HepG2 (cell line): ENCODE data around the gene MRPL34. TPM values are rescaled to one million over a fixed set of nuclear protein-coding genes. Genes with fewer than 3 reads are reported as not detected.

Experiments
- BRCA1 ChIP-seq: sonication (generic); formaldehyde crosslinking; IDR thresholded peaks from 2 replicates; pipeline ENCODE4 v1.4.0; 2020; ENCODE audit warnings: missing genetic modification reagents
- CBX5 ChIP-seq: sonication (generic); formaldehyde crosslinking; IDR thresholded peaks from 2 replicates; pipeline ENCODE4 v1.4.0; 2020; ENCODE audit warnings: missing genetic modification reagents, borderline replicate concordance
- HNRNPUL1 ChIP-seq: fragments of 200-400 bp; formaldehyde crosslinking; IDR thresholded peaks from 2 replicates; pipeline ENCODE4 v1.6.1; 2017; ENCODE audit warnings: low read depth, mild to moderate bottlenecking, low read length, moderate library complexity
- NBN ChIP-seq: fragments of 450-650 bp; conservative IDR thresholded peaks from 2 replicates; pipeline ENCODE4 v1.6.1; 2017
- PAX8 ChIP-seq: sonication (generic); formaldehyde crosslinking; IDR thresholded peaks from 2 replicates; pipeline ENCODE4 v1.8.0; 2022; ENCODE audit warnings: mild to moderate bottlenecking, missing genetic modification reagents, borderline replicate concordance
- PPARG ChIP-seq: conservative IDR thresholded peaks from 2 replicates; pipeline ENCODE4 v1.6.1; 2016; ENCODE audit warnings: missing biosample characterization, missing genetic modification reagents
- RFXAP ChIP-seq: sonication (generic); formaldehyde crosslinking; IDR thresholded peaks from 2 replicates; pipeline ENCODE4 v1.4.0; 2020; ENCODE audit warnings: missing genetic modification reagents, borderline replicate concordance
- TEAD2 ChIP-seq: sonication (generic); formaldehyde crosslinking; IDR thresholded peaks from 2 replicates; pipeline ENCODE4 v1.9.0; 2021; ENCODE audit warnings: missing genetic modification reagents
- ZMYM4 ChIP-seq: sonication (generic); formaldehyde crosslinking; IDR thresholded peaks from 2 replicates; pipeline ENCODE4 v1.8.1; 2023; ENCODE audit warnings: mild to moderate bottlenecking, missing genetic modification reagents
- ZNF558 ChIP-seq: sonication (generic); formaldehyde crosslinking; IDR thresholded peaks from 2 replicates; pipeline ENCODE4 v1.9.0; 2022; ENCODE audit warnings: mild to moderate bottlenecking, missing genetic modification reagents, borderline replicate concordance
- ZNF577 ChIP-seq: sonication (generic); formaldehyde crosslinking; IDR thresholded peaks from 2 replicates; pipeline ENCODE4 v1.4.0; 2020; ENCODE audit warnings: mild to moderate bottlenecking, low read depth, missing genetic modification reagents, borderline replicate concordance
- polyA plus RNA-seq, 8 experiments: library from polyadenylated mRNA; depleted of rRNA in 3 of 8; stranded (reverse) in 7 of 8; unstranded in 1 of 8; fragments of >200 nt; fragmentation: Illumina TruSeq in 4 of 8; extraction: Trizol in 4 of 8; gene quantifications; 2 replicates each; pipeline versions ENCODE4 v1.2.1 to v1.2.3, GENCODE V29; 2011 to 2016; ENCODE audit warnings: low read depth in 4 of 8, missing spikeins in 1 of 8, mixed read lengths in 1 of 8; ENCODE audit not compliant: insufficient read depth in 1 of 8
- total RNA-seq, 5 experiments: library from RNA; depleted of rRNA; stranded (reverse); fragments of >200 nt; fragmentation: Illumina TruSeq; extraction: Trizol; gene quantifications; 2 replicates each; pipeline ENCODE4 v1.2.3, GENCODE V29; 2016; ENCODE audit warnings: low read depth in 1 of 5
- TF ChIP-seq, protein P1 (sequence below): sonication (generic); formaldehyde crosslinking; IDR thresholded peaks from 2 replicates; pipeline ENCODE4 v1.5.0; 2020; ENCODE audit warnings: mild to moderate bottlenecking, missing genetic modification reagents, moderate library complexity
- TF ChIP-seq, protein P2 (sequence below): sonication (generic); formaldehyde crosslinking; IDR thresholded peaks from 2 replicates; pipeline ENCODE4 v1.4.0; 2020; ENCODE audit warnings: missing genetic modification reagents
- TF ChIP-seq, protein P3 (sequence below): sonication (generic); formaldehyde crosslinking; IDR thresholded peaks from 2 replicates; pipeline ENCODE4 v1.5.0; 2020; ENCODE audit warnings: mild to moderate bottlenecking, low read depth, missing genetic modification reagents, borderline replicate concordance
- TF ChIP-seq, protein P4 (sequence below): sonication (generic); formaldehyde crosslinking; IDR thresholded peaks from 2 replicates; pipeline ENCODE4 v1.5.0; 2020; ENCODE audit warnings: mild to moderate bottlenecking, missing genetic modification reagents, borderline replicate concordance
- TF ChIP-seq, protein P5 (sequence below): sonication (generic); formaldehyde crosslinking; IDR thresholded peaks from 2 replicates; pipeline ENCODE4 v1.4.0; 2020; ENCODE audit warnings: missing genetic modification reagents, low read depth, mild to moderate bottlenecking, borderline replicate concordance

The MRPL34 gene
- total and polyA plus RNA-seq, 2 of the 13 experiments (the other 11 are each of a cell fraction or from before 2014, with no cell fraction given) = 74.0 to 77.3 TPM

DNA sequence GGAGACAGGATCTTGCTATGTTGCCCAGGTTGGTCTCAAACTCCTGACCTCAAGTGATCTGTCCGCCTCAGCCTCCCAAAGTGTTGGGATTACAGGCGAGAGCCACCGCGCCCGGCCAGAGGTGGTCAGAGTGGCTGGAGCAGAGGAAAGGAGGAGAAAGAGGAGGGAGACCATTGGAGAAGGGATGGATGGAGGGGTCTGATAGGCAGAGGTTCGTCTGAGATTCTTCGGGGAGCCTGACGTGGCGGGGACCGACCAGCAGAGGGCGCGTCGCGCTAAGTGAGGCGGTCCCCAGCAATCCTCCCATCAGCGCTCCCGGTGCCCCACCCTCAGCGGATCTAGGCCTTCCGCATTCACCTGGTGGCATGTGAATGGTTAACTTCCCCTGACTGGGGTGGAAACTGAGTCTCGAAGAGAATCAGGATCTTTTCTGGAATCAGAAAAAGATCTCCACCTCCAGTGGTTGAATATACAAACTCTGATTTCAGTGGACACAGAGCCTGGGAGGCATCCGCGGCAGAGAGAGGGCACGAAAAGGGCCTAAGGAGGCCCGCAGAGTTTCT, 40.5 kb downstream of the MRPL34 start (continued):
- TF ChIP-seq, protein P1, sequence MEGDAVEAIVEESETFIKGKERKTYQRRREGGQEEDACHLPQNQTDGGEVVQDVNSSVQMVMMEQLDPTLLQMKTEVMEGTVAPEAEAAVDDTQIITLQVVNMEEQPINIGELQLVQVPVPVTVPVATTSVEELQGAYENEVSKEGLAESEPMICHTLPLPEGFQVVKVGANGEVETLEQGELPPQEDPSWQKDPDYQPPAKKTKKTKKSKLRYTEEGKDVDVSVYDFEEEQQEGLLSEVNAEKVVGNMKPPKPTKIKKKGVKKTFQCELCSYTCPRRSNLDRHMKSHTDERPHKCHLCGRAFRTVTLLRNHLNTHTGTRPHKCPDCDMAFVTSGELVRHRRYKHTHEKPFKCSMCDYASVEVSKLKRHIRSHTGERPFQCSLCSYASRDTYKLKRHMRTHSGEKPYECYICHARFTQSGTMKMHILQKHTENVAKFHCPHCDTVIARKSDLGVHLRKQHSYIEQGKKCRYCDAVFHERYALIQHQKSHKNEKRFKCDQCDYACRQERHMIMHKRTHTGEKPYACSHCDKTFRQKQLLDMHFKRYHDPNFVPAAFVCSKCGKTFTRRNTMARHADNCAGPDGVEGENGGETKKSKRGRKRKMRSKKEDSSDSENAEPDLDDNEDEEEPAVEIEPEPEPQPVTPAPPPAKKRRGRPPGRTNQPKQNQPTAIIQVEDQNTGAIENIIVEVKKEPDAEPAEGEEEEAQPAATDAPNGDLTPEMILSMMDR (CRISPR knock-in tag) = peak; percentile 96
- TF ChIP-seq, protein P2, sequence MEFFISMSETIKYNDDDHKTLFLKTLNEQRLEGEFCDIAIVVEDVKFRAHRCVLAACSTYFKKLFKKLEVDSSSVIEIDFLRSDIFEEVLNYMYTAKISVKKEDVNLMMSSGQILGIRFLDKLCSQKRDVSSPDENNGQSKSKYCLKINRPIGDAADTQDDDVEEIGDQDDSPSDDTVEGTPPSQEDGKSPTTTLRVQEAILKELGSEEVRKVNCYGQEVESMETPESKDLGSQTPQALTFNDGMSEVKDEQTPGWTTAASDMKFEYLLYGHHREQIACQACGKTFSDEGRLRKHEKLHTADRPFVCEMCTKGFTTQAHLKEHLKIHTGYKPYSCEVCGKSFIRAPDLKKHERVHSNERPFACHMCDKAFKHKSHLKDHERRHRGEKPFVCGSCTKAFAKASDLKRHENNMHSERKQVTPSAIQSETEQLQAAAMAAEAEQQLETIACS (CRISPR knock-in tag) = no peak
- TF ChIP-seq BRCA1 (CRISPR knock-in tag) (no peak), ZNF558 (no peak), ZMYM4 (no peak), CBX5 (CRISPR knock-in tag) (peak; percentile 29; the same call in 1 of the 2 replicates), TEAD2 (CRISPR knock-in tag) (no peak), PPARG (CRISPR knock-in tag) (no peak), ZNF577 (no peak), NBN (no peak), HNRNPUL1 (no peak), PAX8 (CRISPR knock-in tag) (no peak), RFXAP (no peak)
- TF ChIP-seq, protein P3, sequence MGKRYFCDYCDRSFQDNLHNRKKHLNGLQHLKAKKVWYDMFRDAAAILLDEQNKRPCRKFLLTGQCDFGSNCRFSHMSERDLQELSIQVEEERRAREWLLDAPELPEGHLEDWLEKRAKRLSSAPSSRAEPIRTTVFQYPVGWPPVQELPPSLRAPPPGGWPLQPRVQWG (CRISPR knock-in tag) = no peak
- TF ChIP-seq, protein P4, sequence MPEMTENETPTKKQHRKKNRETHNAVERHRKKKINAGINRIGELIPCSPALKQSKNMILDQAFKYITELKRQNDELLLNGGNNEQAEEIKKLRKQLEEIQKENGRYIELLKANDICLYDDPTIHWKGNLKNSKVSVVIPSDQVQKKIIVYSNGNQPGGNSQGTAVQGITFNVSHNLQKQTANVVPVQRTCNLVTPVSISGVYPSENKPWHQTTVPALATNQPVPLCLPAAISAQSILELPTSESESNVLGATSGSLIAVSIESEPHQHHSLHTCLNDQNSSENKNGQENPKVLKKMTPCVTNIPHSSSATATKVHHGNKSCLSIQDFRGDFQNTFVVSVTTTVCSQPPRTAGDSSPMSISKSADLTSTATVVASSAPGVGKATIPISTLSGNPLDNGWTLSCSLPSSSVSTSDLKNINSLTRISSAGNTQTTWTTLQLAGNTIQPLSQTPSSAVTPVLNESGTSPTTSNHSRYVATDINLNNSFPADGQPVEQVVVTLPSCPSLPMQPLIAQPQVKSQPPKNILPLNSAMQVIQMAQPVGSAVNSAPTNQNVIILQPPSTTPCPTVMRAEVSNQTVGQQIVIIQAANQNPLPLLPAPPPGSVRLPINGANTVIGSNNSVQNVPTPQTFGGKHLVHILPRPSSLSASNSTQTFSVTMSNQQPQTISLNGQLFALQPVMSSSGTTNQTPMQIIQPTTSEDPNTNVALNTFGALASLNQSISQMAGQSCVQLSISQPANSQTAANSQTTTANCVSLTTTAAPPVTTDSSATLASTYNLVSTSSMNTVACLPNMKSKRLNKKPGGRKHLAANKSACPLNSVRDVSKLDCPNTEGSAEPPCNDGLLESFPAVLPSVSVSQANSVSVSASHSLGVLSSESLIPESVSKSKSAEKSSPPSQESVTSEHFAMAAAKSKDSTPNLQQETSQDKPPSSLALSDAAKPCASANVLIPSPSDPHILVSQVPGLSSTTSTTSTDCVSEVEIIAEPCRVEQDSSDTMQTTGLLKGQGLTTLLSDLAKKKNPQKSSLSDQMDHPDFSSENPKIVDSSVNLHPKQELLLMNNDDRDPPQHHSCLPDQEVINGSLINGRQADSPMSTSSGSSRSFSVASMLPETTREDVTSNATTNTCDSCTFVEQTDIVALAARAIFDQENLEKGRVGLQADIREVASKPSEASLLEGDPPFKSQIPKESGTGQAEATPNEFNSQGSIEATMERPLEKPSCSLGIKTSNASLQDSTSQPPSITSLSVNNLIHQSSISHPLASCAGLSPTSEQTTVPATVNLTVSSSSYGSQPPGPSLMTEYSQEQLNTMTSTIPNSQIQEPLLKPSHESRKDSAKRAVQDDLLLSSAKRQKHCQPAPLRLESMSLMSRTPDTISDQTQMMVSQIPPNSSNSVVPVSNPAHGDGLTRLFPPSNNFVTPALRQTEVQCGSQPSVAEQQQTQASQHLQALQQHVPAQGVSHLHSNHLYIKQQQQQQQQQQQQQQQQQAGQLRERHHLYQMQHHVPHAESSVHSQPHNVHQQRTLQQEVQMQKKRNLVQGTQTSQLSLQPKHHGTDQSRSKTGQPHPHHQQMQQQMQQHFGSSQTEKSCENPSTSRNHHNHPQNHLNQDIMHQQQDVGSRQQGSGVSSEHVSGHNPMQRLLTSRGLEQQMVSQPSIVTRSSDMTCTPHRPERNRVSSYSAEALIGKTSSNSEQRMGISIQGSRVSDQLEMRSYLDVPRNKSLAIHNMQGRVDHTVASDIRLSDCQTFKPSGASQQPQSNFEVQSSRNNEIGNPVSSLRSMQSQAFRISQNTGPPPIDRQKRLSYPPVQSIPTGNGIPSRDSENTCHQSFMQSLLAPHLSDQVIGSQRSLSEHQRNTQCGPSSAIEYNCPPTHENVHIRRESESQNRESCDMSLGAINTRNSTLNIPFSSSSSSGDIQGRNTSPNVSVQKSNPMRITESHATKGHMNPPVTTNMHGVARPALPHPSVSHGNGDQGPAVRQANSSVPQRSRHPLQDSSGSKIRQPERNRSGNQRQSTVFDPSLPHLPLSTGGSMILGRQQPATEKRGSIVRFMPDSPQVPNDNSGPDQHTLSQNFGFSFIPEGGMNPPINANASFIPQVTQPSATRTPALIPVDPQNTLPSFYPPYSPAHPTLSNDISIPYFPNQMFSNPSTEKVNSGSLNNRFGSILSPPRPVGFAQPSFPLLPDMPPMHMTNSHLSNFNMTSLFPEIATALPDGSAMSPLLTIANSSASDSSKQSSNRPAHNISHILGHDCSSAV (CRISPR knock-in tag) = no peak
- TF ChIP-seq, protein P5, sequence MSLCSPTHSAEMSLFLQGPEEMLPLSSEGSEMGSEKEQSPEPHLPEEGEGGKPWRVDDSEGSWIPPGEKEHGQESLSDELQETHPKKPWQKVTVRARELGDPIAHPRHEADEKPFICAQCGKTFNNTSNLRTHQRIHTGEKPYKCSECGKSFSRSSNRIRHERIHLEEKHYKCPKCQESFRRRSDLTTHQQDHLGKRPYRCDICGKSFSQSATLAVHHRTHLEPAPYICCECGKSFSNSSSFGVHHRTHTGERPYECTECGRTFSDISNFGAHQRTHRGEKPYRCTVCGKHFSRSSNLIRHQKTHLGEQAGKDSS = peak; percentile 53; the same call in 1 of the 2 replicates
